Measurements from ENCODE around the gene TAS1R3. TPM values are rescaled to one million over a fixed set of nuclear protein-coding genes. Genes with fewer than 3 reads are reported as not detected.

Gene TAS1R3
- total RNA-seq, 1 donor from 2014 or later, result 0.50 TPM

DNA sequence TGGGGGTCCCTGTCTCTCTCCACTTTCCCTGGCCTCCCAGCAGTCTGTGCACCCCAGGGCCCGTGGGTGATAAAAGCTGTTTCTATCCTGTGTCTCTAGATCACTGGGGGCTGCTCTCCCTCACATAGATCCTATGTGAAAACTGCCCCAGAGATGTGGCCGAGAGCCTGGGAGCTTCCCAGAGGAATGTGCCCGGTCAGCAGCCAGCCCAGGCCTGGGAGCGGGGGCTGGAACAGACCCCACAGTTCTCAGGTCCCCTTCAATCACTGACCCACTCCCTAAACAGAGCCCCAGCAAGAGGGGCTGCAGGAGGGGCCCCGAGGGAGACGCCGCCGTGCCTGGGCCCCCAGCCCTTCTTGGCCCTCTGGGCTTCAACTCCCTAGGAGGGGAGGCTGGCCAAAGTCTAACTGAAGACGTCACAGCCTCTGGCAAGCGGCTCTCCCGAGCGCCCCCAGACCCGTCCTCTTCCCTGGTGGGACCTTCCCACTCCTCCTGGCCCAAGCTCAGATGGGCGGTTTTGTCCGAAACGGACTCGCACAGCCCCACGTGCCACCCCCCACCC is 26.9 kb downstream of the TAS1R3 start:
- peaks cover 32% of the 10 kb centered on the region for H4K20me1 ChIP-seq (ENCODE audit: insufficient read depth, low read length)
- H3K4me2 ChIP-seq (ENCODE audit: low read length), result peak overlapping the region; percentile 97
- Mint-ChIP-seq H3K9me3 (ENCODE audit: unreplicated experiment) (no peaks in the 10 kb centered on the region), H3K36me3 (ENCODE audit: low read depth, unreplicated experiment) (peaks cover 3% of the 10 kb centered on the region), H3K27me3 (ENCODE audit: low read depth, unreplicated experiment) (peaks cover 2% of the 10 kb centered on the region), H3K4me1 (ENCODE audit: low read depth, unreplicated experiment) (peaks cover 24% of the 10 kb centered on the region), H3K4me3 (ENCODE audit: unreplicated experiment) (peak overlapping the region; percentile 83), H3K27ac (ENCODE audit: unreplicated experiment) (peak overlapping the region; percentile 96)
- peaks cover 4% of the 10 kb centered on the region for H3K36me3 ChIP-seq (ENCODE audit: insufficient read depth, low read length)
- peak overlapping the region; percentile 95 for H3K9ac ChIP-seq (ENCODE audit: low read length)
- no peaks in the 10 kb centered on the region for H3K27me3 ChIP-seq (ENCODE audit: insufficient read depth, low read length)
- DNase-seq (ENCODE audit: low read depth) (peak; percentile 5), FAIRE-seq (no peak)
- TF ChIP-seq EZH2 (IDR thresholded peaks at IDR 0.05; ENCODE audit: insufficient read depth, low read length), result no peak
- TF ChIP-seq, protein P1, sequence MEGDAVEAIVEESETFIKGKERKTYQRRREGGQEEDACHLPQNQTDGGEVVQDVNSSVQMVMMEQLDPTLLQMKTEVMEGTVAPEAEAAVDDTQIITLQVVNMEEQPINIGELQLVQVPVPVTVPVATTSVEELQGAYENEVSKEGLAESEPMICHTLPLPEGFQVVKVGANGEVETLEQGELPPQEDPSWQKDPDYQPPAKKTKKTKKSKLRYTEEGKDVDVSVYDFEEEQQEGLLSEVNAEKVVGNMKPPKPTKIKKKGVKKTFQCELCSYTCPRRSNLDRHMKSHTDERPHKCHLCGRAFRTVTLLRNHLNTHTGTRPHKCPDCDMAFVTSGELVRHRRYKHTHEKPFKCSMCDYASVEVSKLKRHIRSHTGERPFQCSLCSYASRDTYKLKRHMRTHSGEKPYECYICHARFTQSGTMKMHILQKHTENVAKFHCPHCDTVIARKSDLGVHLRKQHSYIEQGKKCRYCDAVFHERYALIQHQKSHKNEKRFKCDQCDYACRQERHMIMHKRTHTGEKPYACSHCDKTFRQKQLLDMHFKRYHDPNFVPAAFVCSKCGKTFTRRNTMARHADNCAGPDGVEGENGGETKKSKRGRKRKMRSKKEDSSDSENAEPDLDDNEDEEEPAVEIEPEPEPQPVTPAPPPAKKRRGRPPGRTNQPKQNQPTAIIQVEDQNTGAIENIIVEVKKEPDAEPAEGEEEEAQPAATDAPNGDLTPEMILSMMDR (IDR thresholded peaks at IDR 0.05; ENCODE audit: insufficient read depth, low read depth, low read length), result no peak
- H3K4me1 ChIP-seq (ENCODE audit: insufficient read depth, low read length), result peaks cover 51% of the 10 kb centered on the region
- peaks cover 43% of the 10 kb centered on the region for H3K79me2 ChIP-seq (ENCODE audit: insufficient read depth, low read length)
- peak overlapping the region; percentile 83 for H3K4me3 ChIP-seq (ENCODE audit: insufficient read depth, low read depth, low read length)
- no peaks in the 10 kb centered on the region for H3K9me3 ChIP-seq (ENCODE audit: insufficient read depth, low read depth, low read length)
- H2AFZ ChIP-seq (ENCODE audit: low read depth, low read length), result peak overlapping the region; percentile 4
- peak overlapping the region; percentile 96 for H3K27ac ChIP-seq (ENCODE audit: low read depth, low read length)

DNA sequence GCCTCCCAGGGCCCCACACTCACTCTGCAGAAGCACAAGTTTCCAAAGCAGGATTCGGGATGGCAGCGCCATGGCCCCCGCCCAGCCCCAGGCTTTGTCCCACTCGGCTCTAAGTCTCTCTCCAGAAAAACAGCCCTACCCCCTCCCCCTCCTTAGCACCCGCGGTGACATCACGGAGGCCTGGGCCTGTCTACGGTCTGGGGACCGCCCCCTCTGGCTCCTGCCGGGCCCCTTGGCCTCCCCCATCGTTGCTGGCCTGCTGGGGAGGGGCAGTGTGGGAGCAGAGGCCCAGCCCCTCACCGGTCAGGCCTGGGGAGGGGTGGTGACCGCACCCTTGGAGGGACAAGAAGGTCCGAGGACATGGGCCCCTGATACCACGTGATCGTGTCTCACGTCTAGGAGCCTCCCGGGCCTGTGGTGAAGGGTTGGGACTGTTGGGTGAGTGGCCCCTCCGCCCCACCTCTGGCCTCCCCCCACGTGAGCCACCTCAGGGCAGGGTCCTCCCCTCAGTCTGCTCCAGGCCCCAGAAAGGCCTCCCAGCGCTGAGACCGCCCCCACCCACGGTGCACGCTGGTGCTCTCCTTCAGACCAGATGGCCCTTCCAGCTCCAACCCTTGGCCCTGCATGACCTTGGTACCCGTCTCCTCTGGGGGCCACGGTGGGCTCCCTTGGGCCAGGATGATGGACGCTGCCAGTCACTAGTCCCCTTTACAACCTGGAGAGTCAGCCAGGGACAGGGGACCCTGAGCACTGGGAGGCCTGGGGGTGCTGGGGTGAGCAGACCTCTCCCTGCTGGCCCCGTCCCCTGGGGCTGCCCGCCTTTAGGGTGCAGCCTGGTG is 27.6 kb downstream of the TAS1R3 start, which contains the start of gene MXRA8:
Gene MXRA8, minus strand, starts transcription at position 123 of the 839 bp plus-strand sequence. Its CDS starts 51 bp downstream, at position 72.
- peak within 1 kb of the TSS; percentile 17 for H2AFZ ChIP-seq (ENCODE audit: low read depth, low read length)
- H3K9ac ChIP-seq (ENCODE audit: low read length), result peak within 1 kb of the TSS; percentile 95
- TF ChIP-seq, protein P1 (IDR thresholded peaks at IDR 0.05; ENCODE audit: insufficient read depth, low read depth, low read length), result no peak
- no peak for TF ChIP-seq EZH2 (IDR thresholded peaks at IDR 0.05; ENCODE audit: insufficient read depth, low read length)
- peaks cover 3% of the 10 kb centered on the region for H3K36me3 Mint-ChIP-seq (ENCODE audit: low read depth, unreplicated experiment)
- H3K4me3 ChIP-seq (ENCODE audit: insufficient read depth, low read depth, low read length), result peak within 1 kb of the TSS; percentile 83
- DNase-seq (ENCODE audit: low read depth) (peak; percentile 77), FAIRE-seq (no peak)
- H3K27ac Mint-ChIP-seq (ENCODE audit: unreplicated experiment), result peak within 1 kb of the TSS; percentile 97
- H3K4me1 Mint-ChIP-seq (ENCODE audit: low read depth, unreplicated experiment), result peaks cover 24% of the 10 kb centered on the region
- peaks cover 2% of the 10 kb centered on the region for H3K27me3 Mint-ChIP-seq (ENCODE audit: low read depth, unreplicated experiment)
- H3K4me1 ChIP-seq (ENCODE audit: insufficient read depth, low read length), result peaks cover 49% of the 10 kb centered on the region
- H3K27ac ChIP-seq (ENCODE audit: low read depth, low read length), result peak within 1 kb of the TSS; percentile 96
- peaks cover 25% of the 10 kb centered on the region for H4K20me1 ChIP-seq (ENCODE audit: insufficient read depth, low read length)
- H3K9me3 Mint-ChIP-seq (ENCODE audit: unreplicated experiment), result no peaks in the 10 kb centered on the region
- H3K36me3 ChIP-seq (ENCODE audit: insufficient read depth, low read length), result no peaks in the 10 kb centered on the region
- peaks cover 40% of the 10 kb centered on the region for H3K79me2 ChIP-seq (ENCODE audit: insufficient read depth, low read length)
- peak within 1 kb of the TSS; percentile 83 for H3K4me3 Mint-ChIP-seq (ENCODE audit: unreplicated experiment)
- H3K9me3 ChIP-seq (ENCODE audit: insufficient read depth, low read depth, low read length), result no peaks in the 10 kb centered on the region
- no peaks in the 10 kb centered on the region for H3K27me3 ChIP-seq (ENCODE audit: insufficient read depth, low read length)
- H3K4me2 ChIP-seq (ENCODE audit: low read length), result peak within 1 kb of the TSS; percentile 97

Measured in astrocyte (in vitro differentiated cells and primary cell).